Measurements from ENCODE around the gene CFAP45. TPM values are rescaled to one million over a fixed set of nuclear protein-coding genes. Genes with fewer than 3 reads are reported as not detected.

Gene CFAP45
- total and polyA plus RNA-seq, 3 donors from 2014 or later, result 13.0 to 59.6 (median 30.4) TPM

GRCh38 chr1:159862031-159862430, 37.9 kb downstream of the CFAP45 start:
- H3K4me3 ChIP-seq, result no peak overlapping the region
- WGBS, 2 donors, result 75 to 79% methylated on average over 5 of the region's 5 CpGs
- H3K27me3 ChIP-seq, result no peaks in the 10 kb centered on the region
- no peaks in the 10 kb centered on the region for H3K36me3 ChIP-seq (ENCODE audit: low read depth, missing control alignments)
- no peak overlapping the region for H3K27ac ChIP-seq
- no peak for TF ChIP-seq CTCF (IDR thresholded peaks at IDR 0.05)
- TF ChIP-seq POLR2A (IDR thresholded peaks at IDR 0.05), result no peak
- DNase-seq, result no peak
- intact Hi-C loops (cut with DNase I; ENCODE audit: low total_unique reads), result no loop called here
- no peaks in the 10 kb centered on the region for H3K9me3 ChIP-seq
- H3K4me1 ChIP-seq, result no peaks in the 10 kb centered on the region

GRCh38 chr1:159861218-159861617, 38.7 kb downstream of the CFAP45 start:
- Histone ChIP-seq H3K4me3 (no peak overlapping the region), H3K27me3 (no peaks in the 10 kb centered on the region), H3K9me3 (no peaks in the 10 kb centered on the region), H3K27ac (no peak overlapping the region), H3K4me1 (no peaks in the 10 kb centered on the region), H3K36me3 (ENCODE audit: low read depth, missing control alignments) (no peaks in the 10 kb centered on the region)
- WGBS, 2 donors, result 85 to 88% methylated on average over 8 of the region's 8 CpGs
- no peak for TF ChIP-seq POLR2A (IDR thresholded peaks at IDR 0.05)
- no peak for TF ChIP-seq CTCF (IDR thresholded peaks at IDR 0.05)
- no peak for DNase-seq
- intact Hi-C loops (cut with DNase I; ENCODE audit: low total_unique reads), result no loop called here

- peaks cover 3% of the 10 kb centered on the region for H3K4me1 ChIP-seq
- intact Hi-C loops (cut with DNase I; ENCODE audit: low total_unique reads), result no loop called here
- TF ChIP-seq POLR2A (IDR thresholded peaks at IDR 0.05) (no peak), CTCF (IDR thresholded peaks at IDR 0.05) (no peak)
- no peak overlapping the region for H3K27ac ChIP-seq
- WGBS, 2 donors, result 33 to 58% methylated on average over 1 to 3 of the region's 3 CpGs
- no peak for DNase-seq
- H3K27me3 ChIP-seq, result no peaks in the 10 kb centered on the region
- no peak overlapping the region for H3K4me3 ChIP-seq
- H3K9me3 ChIP-seq, result no peaks in the 10 kb centered on the region
- H3K36me3 ChIP-seq (ENCODE audit: low read depth, missing control alignments), result no peaks in the 10 kb centered on the region
These were observed 39.5 kb downstream of the CFAP45 start for GRCh38 chr1:159860456-159860855.

- no peaks in the 10 kb centered on the region for H3K36me3 ChIP-seq (ENCODE audit: low read depth, missing control alignments)
- intact Hi-C loops (cut with DNase I; ENCODE audit: low total_unique reads), result no loop called here
- no peaks in the 10 kb centered on the region for H3K9me3 ChIP-seq
- no peaks in the 10 kb centered on the region for H3K27me3 ChIP-seq
- TF ChIP-seq POLR2A (IDR thresholded peaks at IDR 0.05) (no peak), CTCF (IDR thresholded peaks at IDR 0.05) (no peak)
- no peak for DNase-seq
- peaks cover 3% of the 10 kb centered on the region for H3K4me1 ChIP-seq
- H3K4me3 ChIP-seq, result no peak overlapping the region
- H3K27ac ChIP-seq, result no peak overlapping the region
- 88 to 93% methylated on average over 5 to 7 of the region's 7 CpGs for WGBS, 2 donors
These were observed 40.1 kb downstream of the CFAP45 start for GRCh38 chr1:159859767-159860322.

GRCh38 chr1:159857889-159858288, 42.1 kb downstream of the CFAP45 start:
- intact Hi-C loops (cut with DNase I; ENCODE audit: low total_unique reads), result no loop called here
- Histone ChIP-seq H3K27ac (no peak overlapping the region), H3K9me3 (no peaks in the 10 kb centered on the region), H3K27me3 (no peaks in the 10 kb centered on the region), H3K4me3 (no peak overlapping the region), H3K36me3 (ENCODE audit: low read depth, missing control alignments) (no peaks in the 10 kb centered on the region), H3K4me1 (peaks cover 8% of the 10 kb centered on the region)
- 89% methylated on average over 6 of the region's 6 CpGs; no CpG with 5 or more reads in 1 of the 2 donors for WGBS, 2 donors
- DNase-seq, result no peak
- TF ChIP-seq POLR2A (IDR thresholded peaks at IDR 0.05), result no peak
- no peak for TF ChIP-seq CTCF (IDR thresholded peaks at IDR 0.05)
